IMR-90 (cell line): ENCODE measurements around the gene PRDX4. TPM values are rescaled to one million over a fixed set of nuclear protein-coding genes. Genes with fewer than 3 reads are reported as not detected.

Source experiments
- ATAC-seq: fragments of 200-7000 bp; cut with Tn5 transposase; 2 replicates; pipeline ENCODE4 v1.9.1; 2020; ENCODE audit warnings: low read depth, mild to moderate bottlenecking, moderate library complexity
- BruUV-seq: library from RNA; stranded (reverse); fragments of 400-500 nt; replicated peaks from 2 replicates; lab custom pipeline; 2021; lab: Mats Ljungman, UMichigan
- CTCF ChIA-PET: fragments of 300-600 bp; formaldehyde crosslinking; extraction: SDS; loops from one replicate; lab custom pipeline; 2021; ENCODE audit warnings: antibody characterized with exemption; lab: Yijun Ruan, JAX
- POLR2A ChIA-PET: fragments of 300-600 bp; sonication (Branson Sonifier 250); formaldehyde crosslinking; loops from one replicate; lab custom pipeline; 2022; ENCODE audit warnings: antibody characterized with exemption; ENCODE audit not compliant: unreplicated experiment; lab: Charles Lee
- DNase-seq: peaks from one replicate; pipeline ENCODE4 v3.0.0; 2013
- H2AFZ ChIP-seq: replicated peaks from 2 replicates; pipeline ENCODE3; 2013; ENCODE audit warnings: low read length, mild to moderate bottlenecking; ENCODE audit not compliant: poor library complexity
- H2AK5ac ChIP-seq: 2 replicates; pipeline ENCODE4 v1.6.1; 2013; ENCODE audit warnings: low read depth, low read length, inconsistent platforms
- H2AK9ac ChIP-seq: replicated peaks from 2 replicates; pipeline ENCODE3; 2013; ENCODE audit warnings: mild to moderate bottlenecking, low read depth, low read length, moderate library complexity; ENCODE audit not compliant: poor library complexity
- H2BK120ac ChIP-seq: 2 replicates; pipeline ENCODE4 v1.6.1; 2013; ENCODE audit warnings: low read depth, low read length, inconsistent platforms
- H2BK15ac ChIP-seq: 3 replicates; pipeline ENCODE4 v1.6.1; 2013; ENCODE audit warnings: low read depth, low read length, inconsistent platforms
- H2BK20ac ChIP-seq: 2 replicates; pipeline ENCODE4 v1.6.1; 2013; ENCODE audit warnings: low read depth, mild to moderate bottlenecking, inconsistent platforms, low read length, moderate library complexity
- H2BK5ac ChIP-seq: 2 replicates; pipeline ENCODE4 v1.6.1; 2013; ENCODE audit warnings: mild to moderate bottlenecking, low read depth, low read length, inconsistent platforms; ENCODE audit not compliant: poor library complexity, severe bottlenecking
- H3K14ac ChIP-seq: replicated peaks from 2 replicates; pipeline ENCODE4 v1.6.1; 2013; ENCODE audit warnings: low read depth, low read length, inconsistent platforms
- H3K18ac ChIP-seq: 2 replicates; pipeline ENCODE4 v1.6.1; 2013; ENCODE audit warnings: low read depth, low read length, control low read depth
- H3K23ac ChIP-seq: 2 replicates; pipeline ENCODE4 v1.6.1; 2013; ENCODE audit warnings: low read depth, low read length, inconsistent platforms
- H3K27ac ChIP-seq: 2 replicates; pipeline ENCODE4 v1.5.1; 2013; ENCODE audit warnings: mild to moderate bottlenecking, control low read depth, low read length; ENCODE audit not compliant: insufficient read depth
- H3K27me3 ChIP-seq: 2 replicates; pipeline ENCODE4 v1.6.1; 2013; ENCODE audit warnings: low read length; ENCODE audit not compliant: control insufficient read depth, insufficient read depth
- H3K36me3 ChIP-seq: 2 replicates; pipeline ENCODE4 v1.6.1; 2013; ENCODE audit warnings: low read length, mixed read lengths; ENCODE audit not compliant: control insufficient read depth, insufficient read depth
- H3K4ac ChIP-seq: 2 replicates; pipeline ENCODE4 v1.6.1; 2013; ENCODE audit warnings: low read depth, low read length, inconsistent platforms
- H3K4me1 ChIP-seq: 2 replicates; pipeline ENCODE4 v1.6.1; 2013; ENCODE audit warnings: low read length, mixed read lengths; ENCODE audit not compliant: control insufficient read depth, insufficient read depth
- H3K4me2 ChIP-seq: 2 replicates; pipeline ENCODE4 v1.6.1; 2013; ENCODE audit warnings: low read depth, mild to moderate bottlenecking, control low read depth, low read length, moderate library complexity
- H3K4me3 ChIP-seq: 2 replicates; pipeline ENCODE4 v1.5.1; 2013; ENCODE audit warnings: low read depth, mild to moderate bottlenecking, control low read depth, low read length, moderate library complexity; ENCODE audit not compliant: insufficient read depth
- H3K56ac ChIP-seq: 2 replicates; pipeline ENCODE4 v1.6.1; 2013; ENCODE audit warnings: low read length, inconsistent platforms; ENCODE audit not compliant: insufficient read depth; ENCODE audit errors: extremely low read depth
- H3K79me1 ChIP-seq, 2 experiments: 2 replicates each; pipeline ENCODE4 v1.6.1; 2013; ENCODE audit warnings: low read length in 2 of 2, inconsistent platforms in 1 of 2, low read depth in 1 of 2
- H3K9ac ChIP-seq: 2 replicates; pipeline ENCODE4 v1.6.1; 2013; ENCODE audit warnings: low read depth, low read length, control low read depth
- H3K9me1 ChIP-seq: 2 replicates; pipeline ENCODE4 v1.6.1; 2013; ENCODE audit warnings: low read length, inconsistent platforms; ENCODE audit not compliant: insufficient read depth
- H3K9me3 ChIP-seq: 2 replicates; pipeline ENCODE4 v1.6.1; 2013; ENCODE audit warnings: low read length; ENCODE audit not compliant: control insufficient read depth, insufficient read depth
- H4K20me1 ChIP-seq: 2 replicates; pipeline ENCODE4 v1.6.1; 2013; ENCODE audit warnings: low read length, inconsistent platforms; ENCODE audit not compliant: insufficient read depth
- H4K5ac ChIP-seq: 2 replicates; pipeline ENCODE4 v1.6.1; 2013; ENCODE audit warnings: mild to moderate bottlenecking, low read depth, low read length, control low read depth
- H4K8ac ChIP-seq, 2 experiments: 2 replicates each; pipeline ENCODE4 v1.6.1; 2013; ENCODE audit warnings: low read depth in 2 of 2, low read length in 2 of 2, control low read depth in 1 of 2, inconsistent platforms in 1 of 2
- H4K91ac ChIP-seq: 2 replicates; pipeline ENCODE4 v1.6.1; 2013; ENCODE audit warnings: low read depth, low read length, inconsistent platforms; ENCODE audit not compliant: insufficient read depth
- BHLHE40 ChIP-seq: fragments of 150-350 bp; IDR thresholded peaks from 2 replicates; pipeline ENCODE4 v1.6.1; 2016; ENCODE audit warnings: mild to moderate bottlenecking, low read depth, low read length
- CHD1 ChIP-seq: IDR thresholded peaks from 2 replicates; pipeline ENCODE4 v1.6.1; 2012; ENCODE audit warnings: low read depth, low read length, improper control_type of control experiment
- CTCF ChIP-seq: conservative IDR thresholded peaks from 2 replicates; pipeline ENCODE4 v1.5.1; 2012; ENCODE audit warnings: mild to moderate bottlenecking, low read depth, low read length, improper control_type of control experiment
- ELK1 ChIP-seq: fragments of 150-350 bp; IDR thresholded peaks from 2 replicates; pipeline ENCODE4 v1.6.1; 2016; ENCODE audit warnings: low read depth, mild to moderate bottlenecking, low read length, moderate library complexity, borderline replicate concordance
- FOS ChIP-seq: fragments of 150-350 bp; IDR thresholded peaks from 2 replicates; pipeline ENCODE4 v1.6.1; 2016; ENCODE audit warnings: low read depth, low read length
- MAFK ChIP-seq: IDR thresholded peaks from 2 replicates; pipeline ENCODE4 v1.6.1; 2012; ENCODE audit warnings: low read depth, low read length, improper control_type of control experiment
- MAZ ChIP-seq: IDR thresholded peaks from 2 replicates; pipeline ENCODE4 v1.6.1; 2012; ENCODE audit warnings: low read depth, mild to moderate bottlenecking, low read length, improper control_type of control experiment, moderate library complexity, borderline replicate concordance
- MXI1 ChIP-seq: IDR thresholded peaks from 2 replicates; pipeline ENCODE4 v1.6.1; 2012; ENCODE audit warnings: low read depth, mild to moderate bottlenecking, low read length, moderate library complexity, borderline replicate concordance
- POLR2A ChIP-seq: IDR thresholded peaks from 2 replicates; pipeline ENCODE4 v1.6.1; 2012; ENCODE audit warnings: mild to moderate bottlenecking, low read depth, low read length
- RAD21 ChIP-seq: IDR thresholded peaks from 2 replicates; pipeline ENCODE4 v1.6.1; 2012; ENCODE audit warnings: low read length, improper control_type of control experiment
- RCOR1 ChIP-seq: IDR thresholded peaks from 2 replicates; pipeline ENCODE4 v1.6.1; 2012; ENCODE audit warnings: mild to moderate bottlenecking, low read length, improper control_type of control experiment; ENCODE audit not compliant: insufficient replicate concordance
- RFX5 ChIP-seq: IDR thresholded peaks from 2 replicates; pipeline ENCODE4 v1.8.0; 2012; ENCODE audit warnings: low read depth, mild to moderate bottlenecking, low read length, moderate library complexity
- SMC3 ChIP-seq: fragments of 150-350 bp; IDR thresholded peaks from 2 replicates; pipeline ENCODE4 v1.6.1; 2016; ENCODE audit warnings: low read depth, mild to moderate bottlenecking, antibody characterized with exemption, low read length, moderate library complexity
- USF2 ChIP-seq: fragments of 150-350 bp; IDR thresholded peaks from 2 replicates; pipeline ENCODE4 v1.6.1; 2017; ENCODE audit warnings: mild to moderate bottlenecking, antibody characterized with exemption, low read length, low read depth
- WGBS, 2 experiments: methylation state at CpG; one replicate each; pipeline versions ENCODE4 v1.1.5 to v1.1.7; 2013; ENCODE audit warnings: missing lambda C conversion rate in 2 of 2; ENCODE audit not compliant: insufficient read length in 1 of 2; ENCODE audit errors: extremely low coverage in 2 of 2; 5-methylcytosine and 5-hydroxymethylcytosine counted together
- dilution Hi-C: fragments of 300-500 bp; cut with HindIII; formaldehyde crosslinking; loops from one replicate; pipeline ENCODE4 v1.14.3; 2018; ENCODE audit warnings: low sequenced_read_pairs; ENCODE audit not compliant: unreplicated experiment
- in situ Hi-C: fragments of 300-500 bp; cut with MboI; formaldehyde crosslinking; loops from 3 replicates; pipeline ENCODE4 v1.14.3; 2019; ENCODE audit warnings: low sequenced_read_pairs, inconsistent platforms, mixed read lengths
- intact Hi-C: fragments of 100-400 bp; cut with micrococcal nuclease; formaldehyde crosslinking; loops from 2 replicates; pipeline ENCODE4 v1.10.0; 2022
- polyA plus RNA-seq, 3 experiments: library from polyadenylated mRNA; depleted of rRNA; stranded (reverse); fragments of >200 nt; gene quantifications; 2 replicates each; pipeline ENCODE4 v1.2.3, GENCODE V29; 2012; ENCODE audit warnings: low replicate concordance in 1 of 3
- total RNA-seq: library from RNA; depleted of rRNA; stranded (reverse); fragments of >200 nt; gene quantifications from 2 replicates; pipeline ENCODE4 v1.2.3, GENCODE V29; 2012

The PRDX4 gene
- total and polyA plus RNA-seq, 2 of the 4 experiments (the other 2 are of a cell fraction), result 194 to 226 TPM

- H2BK120ac ChIP-seq, result no peak overlapping the region
- no peak overlapping the region for H2BK20ac ChIP-seq
- peaks cover 3% of the 10 kb centered on the region; the same call in 1 of the 2 replicates for H3K27me3 ChIP-seq
- H2AK9ac ChIP-seq, result no peak overlapping the region
- no peak overlapping the region for H3K23ac ChIP-seq
- H3K56ac ChIP-seq, result no peak overlapping the region
- H3K9me1 ChIP-seq, result no peaks in the 10 kb centered on the region
- no peaks in the 10 kb centered on the region for H3K9me3 ChIP-seq
- H2AK5ac ChIP-seq, result no peak overlapping the region
- TF ChIP-seq FOS (no peak), SMC3 (no peak), USF2 (no peak), CHD1 (no peak), MXI1 (no peak), ELK1 (no peak), RFX5 (no peak), BHLHE40 (no peak), MAFK (no peak), CTCF (no peak), RAD21 (no peak), MAZ (no peak), RCOR1 (no peak), POLR2A (no peak)
- no peak overlapping the region for H2BK5ac ChIP-seq
- dilution Hi-C loops, result no loop called here
- H4K8ac ChIP-seq, result no peak overlapping the region
- H3K4me1 ChIP-seq, result 0 out of 2 replicates have a peak, but pooled peaks cover under 1% of the 10 kb centered on the region
- no peak overlapping the region for H3K4me2 ChIP-seq
- H3K9ac ChIP-seq, result no peak overlapping the region
- H2BK15ac ChIP-seq, result no peak overlapping the region
- H4K20me1 ChIP-seq, result no peaks in the 10 kb centered on the region
- no peak for ATAC-seq
- ChIA-PET CTCF (no interaction called here), POLR2A (no interaction called here)
- intact Hi-C loops, result no loop called here
- no peaks in the 10 kb centered on the region for H3K79me1 ChIP-seq
- no peak overlapping the region for H3K14ac ChIP-seq
- no peak overlapping the region for H4K91ac ChIP-seq
- no peak overlapping the region for H3K27ac ChIP-seq
- no CpG with 5 or more reads among the region's 1 CpG for WGBS, 2 experiments
- no peak overlapping the region for H3K18ac ChIP-seq
- no peak overlapping the region for H4K5ac ChIP-seq
- no peak overlapping the region for H3K4me3 ChIP-seq
- H3K4ac ChIP-seq, result no peak overlapping the region
- H2AFZ ChIP-seq, result no peak overlapping the region
- BruUV-seq, result no TSS peak
- H3K36me3 ChIP-seq, result no peaks in the 10 kb centered on the region
- in situ Hi-C loops, result no loop called here
- peak; percentile 16 for DNase-seq
These were observed 5.6 kb upstream of the PRDX4 start for GRCh38 chrX:23661671-23662070.
